A673 (cell line): ENCODE measurements around the gene IZUMO2.

Source experiments
- EZH2 ChIP-seq: fragments of 200-600 bp; sonication (generic); IDR thresholded peaks from 2 replicates; pipeline ENCODE4 v1.6.1; 2017; ENCODE audit warnings: borderline replicate concordance, low read depth, mild to moderate bottlenecking, mixed read lengths, antibody characterized with exemption, low read length; ENCODE audit not compliant: poor library complexity, severe bottlenecking
- TF ChIP-seq, protein P1 (sequence below): fragments of 300-800, 200-600 bp; sonication (generic); conservative IDR thresholded peaks from 2 replicates; pipeline ENCODE4 v1.5.1; 2017; ENCODE audit warnings: low read depth, mild to moderate bottlenecking, antibody characterized with exemption, low read length, moderate library complexity, mixed read lengths

DNA sequence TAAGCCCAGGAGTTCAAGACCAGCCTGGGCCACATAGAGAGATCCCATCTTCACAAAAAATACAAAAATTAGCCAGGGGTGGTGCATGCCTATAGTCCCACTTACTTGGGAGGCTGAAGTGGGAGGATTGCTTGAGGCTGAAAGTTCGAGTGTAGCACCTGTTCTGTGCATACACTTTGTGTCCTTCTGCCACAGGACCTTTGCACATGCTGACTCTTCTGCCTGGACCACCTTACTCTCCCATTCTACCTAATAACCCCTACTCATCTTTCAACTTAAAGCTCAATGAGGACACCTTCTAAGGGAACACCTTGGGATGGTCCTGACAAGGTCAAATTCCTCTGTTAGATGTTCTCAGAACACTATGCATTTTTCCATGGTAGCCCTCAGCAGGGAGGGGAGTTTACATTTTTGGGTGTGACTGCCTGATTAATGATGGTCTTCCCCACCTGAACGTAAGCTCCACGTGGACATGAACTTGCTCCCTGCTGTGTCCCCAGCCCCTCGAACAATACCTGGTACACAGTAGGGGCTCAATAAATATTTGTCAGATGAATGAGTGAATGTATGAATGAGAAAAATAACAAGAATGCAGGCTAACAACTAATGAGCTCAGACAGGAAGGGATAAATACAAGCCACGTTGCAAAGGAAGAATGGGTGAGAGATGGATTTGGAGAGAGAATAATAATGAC lies 11.2 kb upstream of the IZUMO2 start:
- TF ChIP-seq, protein P1, sequence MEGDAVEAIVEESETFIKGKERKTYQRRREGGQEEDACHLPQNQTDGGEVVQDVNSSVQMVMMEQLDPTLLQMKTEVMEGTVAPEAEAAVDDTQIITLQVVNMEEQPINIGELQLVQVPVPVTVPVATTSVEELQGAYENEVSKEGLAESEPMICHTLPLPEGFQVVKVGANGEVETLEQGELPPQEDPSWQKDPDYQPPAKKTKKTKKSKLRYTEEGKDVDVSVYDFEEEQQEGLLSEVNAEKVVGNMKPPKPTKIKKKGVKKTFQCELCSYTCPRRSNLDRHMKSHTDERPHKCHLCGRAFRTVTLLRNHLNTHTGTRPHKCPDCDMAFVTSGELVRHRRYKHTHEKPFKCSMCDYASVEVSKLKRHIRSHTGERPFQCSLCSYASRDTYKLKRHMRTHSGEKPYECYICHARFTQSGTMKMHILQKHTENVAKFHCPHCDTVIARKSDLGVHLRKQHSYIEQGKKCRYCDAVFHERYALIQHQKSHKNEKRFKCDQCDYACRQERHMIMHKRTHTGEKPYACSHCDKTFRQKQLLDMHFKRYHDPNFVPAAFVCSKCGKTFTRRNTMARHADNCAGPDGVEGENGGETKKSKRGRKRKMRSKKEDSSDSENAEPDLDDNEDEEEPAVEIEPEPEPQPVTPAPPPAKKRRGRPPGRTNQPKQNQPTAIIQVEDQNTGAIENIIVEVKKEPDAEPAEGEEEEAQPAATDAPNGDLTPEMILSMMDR: no peak
- TF ChIP-seq EZH2: no peak
